ENCODE data around the gene NPAS3.

DNA sequence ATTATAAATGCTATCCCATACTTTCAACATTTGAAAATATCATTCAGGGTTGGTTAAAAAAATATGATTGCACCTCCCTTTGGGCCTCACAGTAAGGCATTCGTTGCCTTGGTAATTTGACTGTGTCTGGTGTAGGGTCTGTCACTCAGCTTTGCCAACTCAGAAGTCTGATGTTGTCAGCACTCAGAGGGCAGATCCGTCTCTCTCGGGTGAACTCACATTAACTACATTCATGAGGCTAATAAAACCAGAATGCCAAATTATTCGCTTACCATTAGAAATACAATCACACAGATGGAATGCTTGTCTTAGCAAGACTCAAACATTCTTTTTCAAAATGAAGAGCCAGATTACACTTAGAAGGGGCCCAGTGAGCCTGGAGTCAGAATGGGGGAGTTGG is 53.0 kb downstream of the NPAS3 start:
- TF ChIP-seq, protein P1, sequence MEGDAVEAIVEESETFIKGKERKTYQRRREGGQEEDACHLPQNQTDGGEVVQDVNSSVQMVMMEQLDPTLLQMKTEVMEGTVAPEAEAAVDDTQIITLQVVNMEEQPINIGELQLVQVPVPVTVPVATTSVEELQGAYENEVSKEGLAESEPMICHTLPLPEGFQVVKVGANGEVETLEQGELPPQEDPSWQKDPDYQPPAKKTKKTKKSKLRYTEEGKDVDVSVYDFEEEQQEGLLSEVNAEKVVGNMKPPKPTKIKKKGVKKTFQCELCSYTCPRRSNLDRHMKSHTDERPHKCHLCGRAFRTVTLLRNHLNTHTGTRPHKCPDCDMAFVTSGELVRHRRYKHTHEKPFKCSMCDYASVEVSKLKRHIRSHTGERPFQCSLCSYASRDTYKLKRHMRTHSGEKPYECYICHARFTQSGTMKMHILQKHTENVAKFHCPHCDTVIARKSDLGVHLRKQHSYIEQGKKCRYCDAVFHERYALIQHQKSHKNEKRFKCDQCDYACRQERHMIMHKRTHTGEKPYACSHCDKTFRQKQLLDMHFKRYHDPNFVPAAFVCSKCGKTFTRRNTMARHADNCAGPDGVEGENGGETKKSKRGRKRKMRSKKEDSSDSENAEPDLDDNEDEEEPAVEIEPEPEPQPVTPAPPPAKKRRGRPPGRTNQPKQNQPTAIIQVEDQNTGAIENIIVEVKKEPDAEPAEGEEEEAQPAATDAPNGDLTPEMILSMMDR (IDR thresholded peaks at IDR 0.05), result no peak
- TF ChIP-seq POLR2A (IDR thresholded peaks at IDR 0.05), result no peak
